ENCODE measurements around the gene PSEN1.
"Not testable (repeated sequence)": the region's sequence is repeated elsewhere in the genome, so short reads cannot be mapped to it uniquely, and the experiment has no call there.

DNA sequence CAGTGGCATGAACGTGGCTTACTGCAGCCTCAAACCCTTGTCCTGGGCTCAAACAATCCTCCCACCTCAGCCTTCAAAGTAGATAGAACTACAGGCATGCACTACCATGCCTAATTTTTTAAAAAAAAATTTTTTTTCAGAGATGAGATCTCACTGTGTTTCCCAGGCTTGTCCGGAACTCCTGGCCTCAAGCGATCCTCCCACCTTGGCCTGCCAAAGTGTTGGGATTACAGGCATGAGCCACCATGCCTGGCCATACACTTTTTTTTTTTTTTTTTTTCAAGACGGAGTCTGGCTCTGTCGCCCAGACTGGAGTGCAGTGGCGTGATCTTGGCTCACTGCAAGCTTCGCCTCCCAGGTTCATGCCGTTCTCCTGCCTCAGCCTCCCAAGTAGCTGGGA lies 58.0 kb downstream of the PSEN1 start:
- TF ChIP-seq, protein P1, sequence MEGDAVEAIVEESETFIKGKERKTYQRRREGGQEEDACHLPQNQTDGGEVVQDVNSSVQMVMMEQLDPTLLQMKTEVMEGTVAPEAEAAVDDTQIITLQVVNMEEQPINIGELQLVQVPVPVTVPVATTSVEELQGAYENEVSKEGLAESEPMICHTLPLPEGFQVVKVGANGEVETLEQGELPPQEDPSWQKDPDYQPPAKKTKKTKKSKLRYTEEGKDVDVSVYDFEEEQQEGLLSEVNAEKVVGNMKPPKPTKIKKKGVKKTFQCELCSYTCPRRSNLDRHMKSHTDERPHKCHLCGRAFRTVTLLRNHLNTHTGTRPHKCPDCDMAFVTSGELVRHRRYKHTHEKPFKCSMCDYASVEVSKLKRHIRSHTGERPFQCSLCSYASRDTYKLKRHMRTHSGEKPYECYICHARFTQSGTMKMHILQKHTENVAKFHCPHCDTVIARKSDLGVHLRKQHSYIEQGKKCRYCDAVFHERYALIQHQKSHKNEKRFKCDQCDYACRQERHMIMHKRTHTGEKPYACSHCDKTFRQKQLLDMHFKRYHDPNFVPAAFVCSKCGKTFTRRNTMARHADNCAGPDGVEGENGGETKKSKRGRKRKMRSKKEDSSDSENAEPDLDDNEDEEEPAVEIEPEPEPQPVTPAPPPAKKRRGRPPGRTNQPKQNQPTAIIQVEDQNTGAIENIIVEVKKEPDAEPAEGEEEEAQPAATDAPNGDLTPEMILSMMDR (IDR thresholded peaks at IDR 0.05; ENCODE audit: extremely low read depth in 1 of 2, insufficient read depth in 1 of 2, low read depth in 1 of 2, low read length in 2 of 2), result not testable (repeated sequence)
- TF ChIP-seq POLR2AphosphoS5 (IDR thresholded peaks at IDR 0.05; ENCODE audit: insufficient read depth, low read depth, low read length); POLR2A (IDR thresholded peaks at IDR 0.05; ENCODE audit: low read depth, low read length); JUN (IDR thresholded peaks at IDR 0.05; ENCODE audit: borderline replicate concordance, insufficient read depth, insufficient read length, low read depth); EZH2 (IDR thresholded peaks at IDR 0.05; ENCODE audit: borderline replicate concordance, low read depth, low read length, severe bottlenecking); MYC (IDR thresholded peaks at IDR 0.05; ENCODE audit: low read depth, low read length); FOS (IDR thresholded peaks at IDR 0.05; ENCODE audit: borderline replicate concordance, insufficient read depth, low read length); GATA2 (IDR thresholded peaks at IDR 0.05; ENCODE audit: insufficient read depth, insufficient read length, low read depth, low read length): not testable (repeated sequence)
- TF ChIP-seq, protein P2, sequence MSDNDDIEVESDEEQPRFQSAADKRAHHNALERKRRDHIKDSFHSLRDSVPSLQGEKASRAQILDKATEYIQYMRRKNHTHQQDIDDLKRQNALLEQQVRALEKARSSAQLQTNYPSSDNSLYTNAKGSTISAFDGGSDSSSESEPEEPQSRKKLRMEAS (IDR thresholded peaks at IDR 0.05; ENCODE audit: insufficient read depth, insufficient read length), result not testable (repeated sequence)

Data from endothelial cell of umbilical vein (primary cell).